GM18526 (cell line): ENCODE measurements around the gene KLK7.

Experiments used
- POLR2A ChIP-seq: IDR thresholded peaks from 3 replicates; pipeline ENCODE4 v1.6.1; 2011; ENCODE audit not compliant: insufficient read length; ENCODE audit errors: extremely low read depth

KLK7 gene

GRCh38 chr19:50932018-50932689, 51.6 kb downstream of the KLK7 start:
- no peak for TF ChIP-seq POLR2A

DNA sequence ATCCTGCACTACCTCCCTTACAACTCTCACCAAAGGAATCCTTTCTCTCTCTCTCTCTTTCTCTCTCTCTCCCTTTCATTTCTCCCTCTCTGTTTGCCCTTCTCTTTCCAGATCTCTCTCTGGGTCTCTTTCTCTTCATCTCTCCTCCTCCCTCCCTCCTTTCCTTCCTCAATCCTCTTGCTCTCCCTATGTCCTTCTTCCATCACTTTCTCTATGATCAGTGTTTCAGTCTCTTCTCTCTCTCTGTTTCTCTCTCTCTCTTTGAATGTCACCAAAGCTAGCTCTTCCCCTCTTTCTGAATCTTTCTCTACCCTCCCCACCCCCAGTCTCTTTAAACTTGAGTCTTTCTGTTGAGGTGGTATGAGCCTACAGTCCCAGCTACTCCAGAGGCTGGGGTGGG, 52.7 kb downstream of the KLK7 start:
- no peak for TF ChIP-seq POLR2A

DNA sequence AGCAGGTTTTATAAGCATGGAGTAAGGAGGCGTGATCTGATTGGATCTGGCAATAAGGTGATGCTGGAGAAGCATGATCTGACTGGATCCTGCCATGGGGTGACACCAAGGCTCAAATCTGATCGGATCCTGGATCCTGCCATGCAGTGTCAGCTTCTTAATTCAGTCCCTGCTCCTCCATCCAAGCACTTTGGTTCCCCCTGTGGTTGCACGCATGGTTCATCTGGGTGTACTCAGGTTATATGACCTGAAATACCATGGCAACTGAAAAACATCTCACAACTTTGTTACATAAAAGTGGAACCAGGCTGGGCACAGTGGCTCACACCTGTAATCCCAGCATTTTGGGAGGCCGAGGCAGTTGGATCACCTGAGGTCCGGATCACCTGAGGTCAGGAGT, 54.9 kb downstream of the KLK7 start:
- no peak for TF ChIP-seq POLR2A
